Neural cell (in vitro differentiated cells): ENCODE measurements around the gene DNAJC10. TPM values are rescaled to one million over a fixed set of nuclear protein-coding genes. Genes with fewer than 3 reads are reported as not detected.

ENCODE experiments used
- H2AFZ ChIP-seq: fragments of 200-600, 300-800 bp; sonication (generic), shearing (Covaris generic); 2 replicates; pipeline ENCODE4 v1.6.0; 2014; ENCODE audit warnings: low read depth, mild to moderate bottlenecking, antibody characterized with exemption, low read length, moderate library complexity
- H3F3A ChIP-seq: fragments of 200-600 bp; shearing (Covaris generic); 2 replicates; pipeline ENCODE4 v1.6.1; 2016; ENCODE audit warnings: mild to moderate bottlenecking, moderate library complexity, mixed read lengths, antibody characterized with exemption, low read length; ENCODE audit not compliant: insufficient read depth, poor library complexity, severe bottlenecking
- H3K27ac ChIP-seq: fragments of 200-600, 300-800 bp; sonication (generic), shearing (Covaris generic); 2 replicates; pipeline ENCODE4 v1.5.1; 2014; ENCODE audit warnings: mild to moderate bottlenecking, low read length, moderate library complexity
- H3K27me3 ChIP-seq: fragments of 300-800, 200-600 bp; sonication (generic), shearing (Covaris generic); 2 replicates; pipeline ENCODE4 v1.6.0; 2014; ENCODE audit warnings: mild to moderate bottlenecking, low read depth, low read length, moderate library complexity; ENCODE audit not compliant: insufficient read depth
- H3K36me3 ChIP-seq: fragments of 300-800, 200-600 bp; sonication (generic), shearing (Covaris generic); 2 replicates; pipeline ENCODE4 v1.5.1; 2014; ENCODE audit warnings: mild to moderate bottlenecking, antibody characterized with exemption, low read length, moderate library complexity; ENCODE audit not compliant: insufficient read depth
- H3K4me2 ChIP-seq: fragments of 300-800, 200-600 bp; sonication (generic), shearing (Covaris generic); 2 replicates; pipeline ENCODE4 v1.6.0; 2014; ENCODE audit warnings: mild to moderate bottlenecking, low read length
- H3K4me3 ChIP-seq: fragments of 300-800, 200-600 bp; sonication (generic), shearing (Covaris generic); 2 replicates; pipeline ENCODE4 v1.5.1; 2014; ENCODE audit warnings: mild to moderate bottlenecking, low read length, moderate library complexity
- H3K79me2 ChIP-seq: fragments of 200-600 bp; shearing (Covaris generic); replicated peaks from 2 replicates; pipeline ENCODE4 v1.6.0; 2014; ENCODE audit warnings: mild to moderate bottlenecking, low read length, moderate library complexity; ENCODE audit not compliant: insufficient read depth
- H3K9ac ChIP-seq: fragments of 300-800, 200-600 bp; sonication (generic), shearing (Covaris generic); 2 replicates; pipeline ENCODE4 v1.6.1; 2016; ENCODE audit warnings: mild to moderate bottlenecking, low read length, mixed read lengths
- H3K9me2 ChIP-seq: fragments of 200-600 bp; shearing (Covaris generic); 2 replicates; pipeline ENCODE4 v1.6.1; 2016; ENCODE audit warnings: mild to moderate bottlenecking, low read length, mixed read lengths; ENCODE audit not compliant: insufficient read depth
- H3K9me3 ChIP-seq: fragments of 200-600, 300-800 bp; sonication (generic), shearing (Covaris generic); 2 replicates; pipeline ENCODE4 v1.6.1; 2016; ENCODE audit warnings: mild to moderate bottlenecking, mixed run types, low read length, moderate library complexity, mixed read lengths
- H4K20me1 ChIP-seq: fragments of 200-600 bp; shearing (Covaris generic); 2 replicates; pipeline ENCODE4 v1.6.1; 2016; ENCODE audit warnings: mild to moderate bottlenecking, mixed run types; ENCODE audit not compliant: insufficient read depth
- EP300 ChIP-seq: fragments of 450-650 bp; conservative IDR thresholded peaks from 2 replicates; pipeline ENCODE4 v1.6.1; 2014; ENCODE audit warnings: antibody characterized with exemption, mild to moderate bottlenecking, moderate library complexity; ENCODE audit not compliant: poor library complexity, severe bottlenecking
- EZH2 ChIP-seq: fragments of 200-600, 300-800 bp; shearing (Covaris generic), sonication (generic); IDR thresholded peaks from 2 replicates; pipeline ENCODE4 v1.6.1; 2014; ENCODE audit warnings: antibody characterized with exemption, low read length, borderline replicate concordance, mild to moderate bottlenecking; ENCODE audit not compliant: insufficient read depth, poor library complexity, severe bottlenecking
- MXI1 ChIP-seq: fragments of 450-650 bp; conservative IDR thresholded peaks from 2 replicates; pipeline ENCODE4 v1.6.1; 2014; ENCODE audit warnings: antibody characterized with exemption, mild to moderate bottlenecking; ENCODE audit not compliant: poor library complexity, severe bottlenecking
- POLR2AphosphoS5 ChIP-seq: IDR thresholded peaks from 2 replicates; pipeline ENCODE4 v1.6.1; 2012
- RAD21 ChIP-seq: fragments of 450-650 bp; conservative IDR thresholded peaks from 2 replicates; pipeline ENCODE4 v1.6.1; 2014; ENCODE audit warnings: antibody characterized with exemption, mild to moderate bottlenecking, moderate library complexity
- REST ChIP-seq: IDR thresholded peaks from 2 replicates; pipeline ENCODE4 v1.6.1; 2012; ENCODE audit warnings: borderline replicate concordance
- SMC3 ChIP-seq: fragments of 450-650 bp; conservative IDR thresholded peaks from 2 replicates; pipeline ENCODE4 v1.6.1; 2014; ENCODE audit warnings: antibody characterized with exemption, mild to moderate bottlenecking, moderate library complexity; ENCODE audit not compliant: poor library complexity
- TAF1 ChIP-seq: IDR thresholded peaks from 2 replicates; pipeline ENCODE4 v1.6.1; 2012; ENCODE audit warnings: low read depth
- polyA plus RNA-seq: library from polyadenylated mRNA; depleted of rRNA; stranded (reverse); fragments of >200 nt; gene quantifications from 2 replicates; pipeline ENCODE4 v1.2.3, GENCODE V29; 2014
- TF ChIP-seq, protein P1 (sequence below): fragments of 450-650 bp; IDR thresholded peaks from 2 replicates; pipeline ENCODE4 v1.5.1; 2014; ENCODE audit warnings: antibody characterized with exemption, mild to moderate bottlenecking, moderate library complexity; ENCODE audit not compliant: poor library complexity, severe bottlenecking

DNAJC10 gene
- polyA plus RNA-seq, 1 donor from 2014 or later, result 92.5 TPM

DNA sequence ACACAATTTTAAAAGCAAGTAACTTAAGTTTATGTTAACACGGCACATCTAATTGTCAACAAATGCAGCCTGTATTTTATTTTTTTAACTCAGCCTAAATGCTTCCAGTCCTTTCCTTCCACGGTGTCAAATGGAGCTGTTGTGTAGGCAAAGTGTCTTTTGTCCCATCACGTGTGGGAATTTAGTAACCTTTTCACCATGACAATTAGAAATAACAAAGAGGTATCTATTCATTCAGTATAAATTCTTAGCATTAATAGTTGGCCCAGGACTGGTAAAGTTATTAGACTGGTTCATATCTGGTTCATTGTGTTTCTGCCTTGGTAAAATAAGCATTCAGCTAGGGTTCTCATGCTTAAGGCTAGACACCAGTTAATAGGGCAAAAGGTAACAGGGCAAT is 102.4 kb downstream of the DNAJC10 start:
- H3K27me3 ChIP-seq, result no peaks in the 10 kb centered on the region
- no peak overlapping the region for H3K9ac ChIP-seq
- H3K4me2 ChIP-seq, result no peak overlapping the region
- no peaks in the 10 kb centered on the region for H3K9me3 ChIP-seq
- TF ChIP-seq POLR2AphosphoS5 (no peak), REST (no peak), EP300 (no peak), RAD21 (no peak), TAF1 (no peak), SMC3 (no peak), MXI1 (no peak)
- TF ChIP-seq, protein P1, sequence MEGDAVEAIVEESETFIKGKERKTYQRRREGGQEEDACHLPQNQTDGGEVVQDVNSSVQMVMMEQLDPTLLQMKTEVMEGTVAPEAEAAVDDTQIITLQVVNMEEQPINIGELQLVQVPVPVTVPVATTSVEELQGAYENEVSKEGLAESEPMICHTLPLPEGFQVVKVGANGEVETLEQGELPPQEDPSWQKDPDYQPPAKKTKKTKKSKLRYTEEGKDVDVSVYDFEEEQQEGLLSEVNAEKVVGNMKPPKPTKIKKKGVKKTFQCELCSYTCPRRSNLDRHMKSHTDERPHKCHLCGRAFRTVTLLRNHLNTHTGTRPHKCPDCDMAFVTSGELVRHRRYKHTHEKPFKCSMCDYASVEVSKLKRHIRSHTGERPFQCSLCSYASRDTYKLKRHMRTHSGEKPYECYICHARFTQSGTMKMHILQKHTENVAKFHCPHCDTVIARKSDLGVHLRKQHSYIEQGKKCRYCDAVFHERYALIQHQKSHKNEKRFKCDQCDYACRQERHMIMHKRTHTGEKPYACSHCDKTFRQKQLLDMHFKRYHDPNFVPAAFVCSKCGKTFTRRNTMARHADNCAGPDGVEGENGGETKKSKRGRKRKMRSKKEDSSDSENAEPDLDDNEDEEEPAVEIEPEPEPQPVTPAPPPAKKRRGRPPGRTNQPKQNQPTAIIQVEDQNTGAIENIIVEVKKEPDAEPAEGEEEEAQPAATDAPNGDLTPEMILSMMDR, result no peak
- no peaks in the 10 kb centered on the region for H4K20me1 ChIP-seq
- no peaks in the 10 kb centered on the region for H3K79me2 ChIP-seq
- H3F3A ChIP-seq, result no peaks in the 10 kb centered on the region
- no peak overlapping the region for H3K27ac ChIP-seq
- H3K9me2 ChIP-seq, result no peaks in the 10 kb centered on the region
- H3K4me3 ChIP-seq, result no peak overlapping the region
- no peak overlapping the region for H2AFZ ChIP-seq
- no peaks in the 10 kb centered on the region for H3K36me3 ChIP-seq

GRCh38 chr2:182818925-182819324 is 102.9 kb downstream of the DNAJC10 start:
- no peak overlapping the region for H3K4me2 ChIP-seq

More at GRCh38 chr2:182818925-182819324, 102.9 kb downstream of the DNAJC10 start:
- H3K4me3 ChIP-seq, result no peak overlapping the region
- TF ChIP-seq REST (no peak), TAF1 (no peak), EZH2 (no peak), SMC3 (no peak), EP300 (no peak), RAD21 (no peak), MXI1 (no peak), POLR2AphosphoS5 (no peak)
- TF ChIP-seq, protein P1, result no peak
- H3K27ac ChIP-seq, result no peak overlapping the region
- no peaks in the 10 kb centered on the region for H3K79me2 ChIP-seq
- H3K9me2 ChIP-seq, result no peaks in the 10 kb centered on the region
- no peaks in the 10 kb centered on the region for H4K20me1 ChIP-seq
- no peak overlapping the region for H3K9ac ChIP-seq
- no peaks in the 10 kb centered on the region for H3K36me3 ChIP-seq
- no peaks in the 10 kb centered on the region for H3K9me3 ChIP-seq
- H3K27me3 ChIP-seq, result no peaks in the 10 kb centered on the region
- H3F3A ChIP-seq, result no peaks in the 10 kb centered on the region
- H2AFZ ChIP-seq, result no peak overlapping the region
